ENCODE results near the gene KCTD17. TPM values are rescaled to one million over a fixed set of nuclear protein-coding genes. Genes with fewer than 3 reads are reported as not detected.

KCTD17 gene
- total and polyA plus RNA-seq, 12 donors: 6.9 to 49.2 (median 16.4) TPM

GRCh38 chr22:37036655-37037377, 14.7 kb upstream of the KCTD17 start:
- H3K27me3 ChIP-seq: peaks cover 0 to 33% (median 25%) of the 10 kb centered on the region in 7 donors
- peaks cover 0 to 9% (median 0%) of the 10 kb centered on the region in 9 donors for H3K4me1 ChIP-seq
- 84% methylated on average over 11 of the region's 11 CpGs for WGBS, 2 donors
- no peaks in the 10 kb centered on the region for H3K36me3 ChIP-seq
- intact Hi-C loops (cut with DNase I): loop anchor here in 1 of 10 donors (10.0 kb wide), 1 partner anchor 252 kb away; no protein-coding TSS in a partner anchor
- H3K9me3 ChIP-seq: no peaks in the 10 kb centered on the region
- no peak overlapping the region for H3K4me3 ChIP-seq
- DNase-seq: no peak
- no peak overlapping the region for H3K27ac ChIP-seq
- no peak for ATAC-seq
- no peak for TF ChIP-seq CTCF (IDR thresholded peaks at IDR 0.05)

- Histone ChIP-seq H3K36me3 (no peaks in the 10 kb centered on the region), H3K27me3 (peaks cover 0 to 37% (median 29%) of the 10 kb centered on the region in 7 donors), H3K9me3 (no peaks in the 10 kb centered on the region), H3K4me3 (no peak overlapping the region), H3K27ac (no peak overlapping the region), H3K4me1 (peaks cover 0 to 5% (median 0%) of the 10 kb centered on the region in 9 donors)
- intact Hi-C loops (cut with DNase I): loop anchor here in 1 of 10 donors (10.0 kb wide), 1 partner anchor 253 kb away; no protein-coding TSS in a partner anchor
- DNase-seq (no peak), ATAC-seq (no peak)
- no peak for TF ChIP-seq CTCF (IDR thresholded peaks at IDR 0.05)
- WGBS, 2 donors: 52 to 54% methylated on average over 14 of the region's 14 CpGs
Observed at GRCh38 chr22:37037669-37038068, 13.9 kb upstream of the KCTD17 start.

GRCh38 chr22:37039466-37039865, 12.1 kb upstream of the KCTD17 start:
- no peak overlapping the region for H3K27ac ChIP-seq
- ATAC-seq: no peak
- no peak for TF ChIP-seq CTCF (IDR thresholded peaks at IDR 0.05)
- no peaks in the 10 kb centered on the region for H3K9me3 ChIP-seq
- H3K4me3 ChIP-seq: no peak overlapping the region
- intact Hi-C loops (cut with DNase I): loop anchor here in 1 of 10 donors (10.0 kb wide), 1 partner anchor 255 kb away; no protein-coding TSS in a partner anchor
- peaks cover 0 to 8% (median 0%) of the 10 kb centered on the region in 9 donors for H3K4me1 ChIP-seq
- no peak for DNase-seq
- 83% methylated on average over 2 of the region's 2 CpGs for WGBS, 2 donors
- H3K27me3 ChIP-seq: peaks cover 0 to 44% (median 25%) of the 10 kb centered on the region in 7 donors
- H3K36me3 ChIP-seq: no peaks in the 10 kb centered on the region

GRCh38 chr22:37043209-37043827, 8.2 kb upstream of the KCTD17 start:
- DNase-seq (peak in 1 of 2 donors; percentile 2), ATAC-seq (peak in 3 of 8 donors; percentile 7 to 10 (median 9))
- intact Hi-C loops (cut with DNase I): loop anchor here in 6 of 10 donors (5.0 to 10.0 kb wide), 5 partner anchors 66 to 259 kb away; no protein-coding TSS in a partner anchor
- Histone ChIP-seq H3K27me3 (peaks cover 0 to 27% (median 8%) of the 10 kb centered on the region in 7 donors), H3K4me1 (peaks cover 0 to 8% (median 0%) of the 10 kb centered on the region in 9 donors), H3K36me3 (no peaks in the 10 kb centered on the region), H3K27ac (no peak overlapping the region), H3K4me3 (no peak overlapping the region), H3K9me3 (no peaks in the 10 kb centered on the region)
- TF ChIP-seq CTCF (IDR thresholded peaks at IDR 0.05): no peak
- WGBS, 2 donors: 67 to 76% methylated on average over 7 of the region's 7 CpGs
